Osteoblast (primary cell): ENCODE data around the gene RHBG. TPM values are rescaled to one million over a fixed set of nuclear protein-coding genes. Genes with fewer than 3 reads are reported as not detected.

Source experiments
- DNase-seq: peaks from one replicate; pipeline ENCODE4 v3.0.0; 2011; ENCODE audit warnings: low spot score, mixed read lengths; ENCODE audit not compliant: insufficient read length; ENCODE audit errors: missing footprints
- H2AFZ ChIP-seq: 2 replicates; pipeline ENCODE4 v1.6.0; 2011; ENCODE audit warnings: mild to moderate bottlenecking, low read length
- H3K27ac ChIP-seq: 2 replicates; pipeline ENCODE4 v1.5.1; 2011; ENCODE audit warnings: mild to moderate bottlenecking, low read depth, low read length, moderate library complexity
- H3K27me3 ChIP-seq: 2 replicates; pipeline ENCODE4 v1.6.0; 2012; ENCODE audit warnings: mild to moderate bottlenecking, control low read depth, inconsistent platforms, low read length, moderate library complexity; ENCODE audit not compliant: insufficient read depth
- H3K36me3 ChIP-seq: 2 replicates; pipeline ENCODE4 v1.5.1; 2011; ENCODE audit warnings: mild to moderate bottlenecking, low read length, control low read depth, moderate library complexity; ENCODE audit not compliant: insufficient read depth
- H3K4me1 ChIP-seq: 2 replicates; pipeline ENCODE4 v1.5.1; 2011; ENCODE audit warnings: mild to moderate bottlenecking, low read length, control low read depth, moderate library complexity; ENCODE audit not compliant: insufficient read depth
- H3K4me2 ChIP-seq: 2 replicates; pipeline ENCODE4 v1.6.0; 2011; ENCODE audit warnings: mild to moderate bottlenecking, low read length; ENCODE audit not compliant: insufficient read depth
- H3K4me3 ChIP-seq: fragments of 200-600 bp; sonication (generic); 3 replicates; pipeline ENCODE4 v1.5.1; 2012; ENCODE audit warnings: mild to moderate bottlenecking, low read length, inconsistent platforms; ENCODE audit not compliant: insufficient read depth
- H3K79me2 ChIP-seq: 2 replicates; pipeline ENCODE4 v1.6.0; 2012; ENCODE audit warnings: mild to moderate bottlenecking, low read length, control low read depth, inconsistent platforms; ENCODE audit not compliant: insufficient read depth
- H3K9me3 ChIP-seq: 2 replicates; pipeline ENCODE4 v1.5.1; 2011; ENCODE audit warnings: low read depth, low read length, control low read depth
- H4K20me1 ChIP-seq: 2 replicates; pipeline ENCODE4 v1.6.0; 2012; ENCODE audit warnings: mild to moderate bottlenecking, low read length, control low read depth; ENCODE audit not compliant: insufficient read depth
- total RNA-seq: library from RNA; depleted of rRNA; stranded (reverse); fragments of >200 nt; gene quantifications from 2 replicates; pipeline ENCODE4 v1.2.3, GENCODE V29; 2012
- TF ChIP-seq, protein P1 (sequence below): IDR thresholded peaks from 2 replicates; pipeline ENCODE4 v1.5.1; 2011; ENCODE audit warnings: mild to moderate bottlenecking, low read depth, low read length, moderate library complexity; ENCODE audit errors: extremely low read depth

Gene RHBG
- total RNA-seq, 1 donor: not detected

DNA sequence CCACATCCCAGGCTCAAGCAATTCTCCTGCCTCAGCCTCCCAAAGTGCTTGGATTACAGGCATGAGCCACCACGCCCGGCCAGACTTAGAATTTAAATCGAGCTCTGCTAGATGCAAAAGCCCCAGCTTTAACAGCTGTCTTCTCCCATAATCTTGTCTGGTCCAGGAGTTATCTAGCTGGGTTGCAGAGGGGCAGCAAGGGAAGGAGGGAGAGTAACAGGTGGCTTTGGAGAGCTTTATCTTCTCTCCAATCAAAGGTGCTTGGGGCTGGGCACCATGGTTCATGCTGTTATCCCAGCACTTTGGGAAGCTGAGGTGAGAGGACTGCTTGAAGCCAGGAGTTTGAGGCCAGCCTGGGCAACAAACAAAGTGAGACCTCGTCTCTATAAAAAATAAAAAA is 3.9 kb downstream of the RHBG start:
- Histone ChIP-seq H3K36me3 (no peaks in the 10 kb centered on the region), H3K9me3 (no peaks in the 10 kb centered on the region), H3K79me2 (no peaks in the 10 kb centered on the region), H3K27ac (no peak overlapping the region), H3K4me3 (no peak overlapping the region), H3K27me3 (peaks cover 31% of the 10 kb centered on the region), H3K4me2 (no peak overlapping the region), H3K4me1 (peaks cover 10% of the 10 kb centered on the region), H4K20me1 (no peaks in the 10 kb centered on the region), H2AFZ (no peak overlapping the region)
- TF ChIP-seq, protein P1, sequence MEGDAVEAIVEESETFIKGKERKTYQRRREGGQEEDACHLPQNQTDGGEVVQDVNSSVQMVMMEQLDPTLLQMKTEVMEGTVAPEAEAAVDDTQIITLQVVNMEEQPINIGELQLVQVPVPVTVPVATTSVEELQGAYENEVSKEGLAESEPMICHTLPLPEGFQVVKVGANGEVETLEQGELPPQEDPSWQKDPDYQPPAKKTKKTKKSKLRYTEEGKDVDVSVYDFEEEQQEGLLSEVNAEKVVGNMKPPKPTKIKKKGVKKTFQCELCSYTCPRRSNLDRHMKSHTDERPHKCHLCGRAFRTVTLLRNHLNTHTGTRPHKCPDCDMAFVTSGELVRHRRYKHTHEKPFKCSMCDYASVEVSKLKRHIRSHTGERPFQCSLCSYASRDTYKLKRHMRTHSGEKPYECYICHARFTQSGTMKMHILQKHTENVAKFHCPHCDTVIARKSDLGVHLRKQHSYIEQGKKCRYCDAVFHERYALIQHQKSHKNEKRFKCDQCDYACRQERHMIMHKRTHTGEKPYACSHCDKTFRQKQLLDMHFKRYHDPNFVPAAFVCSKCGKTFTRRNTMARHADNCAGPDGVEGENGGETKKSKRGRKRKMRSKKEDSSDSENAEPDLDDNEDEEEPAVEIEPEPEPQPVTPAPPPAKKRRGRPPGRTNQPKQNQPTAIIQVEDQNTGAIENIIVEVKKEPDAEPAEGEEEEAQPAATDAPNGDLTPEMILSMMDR: no peak
- DNase-seq: peak; percentile 38

DNA sequence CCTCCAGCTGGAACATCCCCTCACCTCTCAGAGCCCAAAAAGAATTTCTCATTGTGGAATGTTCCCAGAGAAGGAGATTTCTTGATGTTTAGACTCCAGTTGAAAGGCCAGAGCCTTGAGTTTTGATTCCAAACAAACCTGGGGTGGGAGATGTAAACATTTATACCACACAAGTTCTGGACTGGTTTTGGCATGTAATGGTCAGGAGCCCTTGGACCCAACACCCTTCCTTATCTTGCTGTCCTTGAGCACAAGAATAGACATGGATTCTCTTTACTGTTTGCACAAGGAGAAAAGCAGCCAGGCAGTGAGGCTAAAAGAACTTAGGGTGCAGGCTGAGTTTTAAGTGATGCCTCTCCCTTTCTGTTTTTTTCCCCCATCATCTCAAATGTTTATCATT is 4.5 kb downstream of the RHBG start:
- Histone ChIP-seq H3K4me1 (peaks cover 10% of the 10 kb centered on the region), H4K20me1 (no peaks in the 10 kb centered on the region), H3K4me3 (no peak overlapping the region), H2AFZ (no peak overlapping the region), H3K27ac (no peak overlapping the region), H3K79me2 (no peaks in the 10 kb centered on the region), H3K4me2 (no peak overlapping the region), H3K27me3 (peaks cover 25% of the 10 kb centered on the region), H3K9me3 (no peaks in the 10 kb centered on the region), H3K36me3 (no peaks in the 10 kb centered on the region)
- TF ChIP-seq, protein P1: no peak
- peak; percentile 44 for DNase-seq

DNA sequence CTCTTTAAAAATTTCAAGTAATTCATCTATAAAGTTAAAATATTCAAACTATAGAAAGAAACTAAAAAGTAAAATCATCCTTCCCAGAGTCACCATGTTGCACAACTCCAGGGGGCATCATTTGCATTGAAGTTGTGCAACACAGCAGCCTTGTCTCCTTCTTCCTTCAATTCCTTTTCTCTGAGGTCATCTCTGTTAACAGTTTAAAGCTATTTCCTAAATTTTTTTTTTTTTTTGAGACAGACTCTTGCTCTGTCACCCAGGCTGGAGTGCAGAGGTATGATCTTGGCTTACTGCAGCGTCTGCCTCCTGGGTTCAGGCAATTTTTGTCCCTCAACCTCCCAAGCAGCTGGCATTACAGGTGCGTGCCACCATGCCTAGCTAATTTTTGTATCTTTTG is 7.1 kb downstream of the RHBG start:
- H3K27ac ChIP-seq: no peak overlapping the region
- peaks cover 12% of the 10 kb centered on the region for H3K27me3 ChIP-seq
- H3K9me3 ChIP-seq: no peaks in the 10 kb centered on the region
- no peaks in the 10 kb centered on the region for H3K36me3 ChIP-seq
- DNase-seq: peak; percentile 73
- no peak overlapping the region for H3K4me3 ChIP-seq
- peaks cover 3% of the 10 kb centered on the region for H3K4me1 ChIP-seq
- TF ChIP-seq, protein P1: no peak
- no peaks in the 10 kb centered on the region for H4K20me1 ChIP-seq
- H2AFZ ChIP-seq: no peak overlapping the region
- no peaks in the 10 kb centered on the region for H3K79me2 ChIP-seq
- no peak overlapping the region for H3K4me2 ChIP-seq

DNA sequence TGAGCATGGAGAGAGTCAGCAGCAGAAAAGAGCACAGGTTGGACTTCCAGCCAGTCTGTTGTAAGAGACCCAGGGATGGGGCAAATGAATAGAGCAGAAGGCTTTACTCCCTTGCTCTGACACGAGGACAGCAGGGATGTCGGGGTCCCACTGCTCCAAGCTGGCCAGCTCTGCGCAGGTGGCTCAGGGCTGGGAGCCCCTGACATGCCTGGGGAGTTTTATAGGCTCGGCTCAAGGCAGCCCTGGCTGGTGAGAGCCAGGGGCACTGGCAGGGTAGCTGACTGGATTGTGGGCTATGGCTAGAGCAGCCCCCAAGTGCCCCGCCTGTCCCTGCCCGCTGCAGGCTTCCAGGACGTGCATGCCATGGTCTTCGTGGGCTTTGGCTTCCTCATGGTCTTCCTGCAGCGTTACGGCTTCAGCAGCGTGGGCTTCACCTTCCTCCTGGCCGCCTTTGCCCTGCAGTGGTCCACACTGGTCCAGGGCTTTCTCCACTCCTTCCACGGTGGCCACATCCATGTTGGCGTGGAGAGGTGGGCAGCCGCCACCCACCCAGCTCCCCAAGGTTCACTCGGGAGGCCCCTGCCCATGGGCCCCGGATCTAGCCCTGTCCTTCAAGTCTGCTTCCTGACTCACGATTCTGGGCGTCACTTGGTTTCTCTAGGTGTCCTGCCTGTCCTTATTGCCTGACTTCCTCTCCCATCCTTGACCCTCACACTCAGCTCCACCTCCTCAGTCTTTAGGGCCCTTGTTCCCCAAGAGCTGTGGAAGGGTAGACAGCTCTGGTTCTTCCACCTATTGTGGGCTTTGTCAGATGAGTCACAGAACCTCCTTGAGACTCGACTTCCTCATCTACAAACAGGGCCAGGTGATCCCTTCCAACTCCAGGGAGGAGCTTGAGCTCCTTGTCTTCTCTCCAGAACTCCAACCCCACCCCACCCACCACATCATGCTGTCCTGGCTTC is 8.2 kb downstream of the RHBG start:
- Histone ChIP-seq H3K79me2 (no peaks in the 10 kb centered on the region), H3K27me3 (peaks cover 12% of the 10 kb centered on the region), H2AFZ (no peak overlapping the region), H3K4me1 (no peaks in the 10 kb centered on the region), H3K36me3 (no peaks in the 10 kb centered on the region), H3K4me3 (no peak overlapping the region), H3K9me3 (no peaks in the 10 kb centered on the region), H3K4me2 (no peak overlapping the region), H3K27ac (no peak overlapping the region), H4K20me1 (no peaks in the 10 kb centered on the region)
- TF ChIP-seq, protein P1: no peak
- DNase-seq: peak; percentile 58
